Measurements from ENCODE around the gene PCP2. TPM values are rescaled to one million over a fixed set of nuclear protein-coding genes. Genes with fewer than 3 reads are reported as not detected.

Gene PCP2
- total RNA-seq, 1 donor from 2014 or later: 0.30 TPM

DNA sequence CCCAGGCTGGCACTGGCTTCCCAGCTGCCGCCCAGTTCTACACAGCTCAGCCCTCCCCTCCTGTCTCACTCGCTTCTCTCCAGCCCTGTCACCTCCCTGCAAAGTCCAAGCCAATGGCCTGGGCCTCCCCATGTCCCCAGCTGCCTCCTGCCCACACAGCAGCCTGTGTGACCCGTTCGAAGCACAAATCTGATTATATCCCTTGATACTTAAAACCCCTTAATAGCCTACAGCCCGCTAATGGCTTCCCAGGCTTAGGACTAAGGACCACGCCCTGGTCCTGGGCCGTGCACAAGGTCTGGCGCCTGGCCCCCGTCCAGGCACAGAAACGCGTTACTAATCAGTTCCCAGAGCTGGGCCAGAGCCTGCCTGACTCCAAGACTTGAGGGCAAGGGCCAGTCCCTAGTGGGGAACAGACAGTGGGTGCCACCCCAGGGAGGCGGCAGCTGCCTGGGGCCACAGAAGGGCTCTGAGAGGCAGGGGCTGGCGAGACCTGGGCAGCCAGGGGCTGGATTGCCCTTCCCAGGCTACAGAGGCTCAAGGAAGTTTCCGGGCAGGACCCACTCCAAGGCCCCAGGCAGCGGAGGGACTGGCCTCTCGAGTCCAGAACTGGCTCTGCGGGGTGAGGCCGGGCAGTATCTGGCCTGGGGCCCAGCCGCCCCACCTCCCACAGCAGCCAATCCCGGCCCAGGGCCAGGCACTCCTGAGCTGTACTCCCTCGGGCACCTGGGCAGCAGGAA, 14.6 kb downstream of the PCP2 start:
- DNase-seq (ENCODE audit: low read depth): peak; percentile 15

DNA sequence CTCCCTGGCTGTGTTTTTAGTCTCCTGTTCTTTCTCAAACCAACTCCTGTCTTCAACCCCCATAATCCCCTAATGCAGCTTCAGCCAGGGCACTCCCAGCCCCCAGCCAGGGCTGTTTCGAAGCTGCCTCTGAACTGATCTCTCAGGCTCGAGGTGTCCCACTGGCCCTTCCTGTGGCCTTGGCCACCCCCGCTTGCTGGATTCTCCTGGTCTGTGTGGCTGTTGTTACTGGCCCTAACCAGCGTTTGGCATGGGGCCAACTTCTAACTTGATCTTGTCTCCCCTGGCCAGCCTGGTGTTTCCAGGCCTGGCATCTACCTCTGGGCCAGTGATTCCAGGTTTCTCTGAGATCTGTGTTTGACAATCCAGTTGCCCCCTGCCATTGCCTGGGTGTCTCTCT, 15.2 kb downstream of the PCP2 start:
- DNase-seq (ENCODE audit: low read depth): no peak

DNA sequence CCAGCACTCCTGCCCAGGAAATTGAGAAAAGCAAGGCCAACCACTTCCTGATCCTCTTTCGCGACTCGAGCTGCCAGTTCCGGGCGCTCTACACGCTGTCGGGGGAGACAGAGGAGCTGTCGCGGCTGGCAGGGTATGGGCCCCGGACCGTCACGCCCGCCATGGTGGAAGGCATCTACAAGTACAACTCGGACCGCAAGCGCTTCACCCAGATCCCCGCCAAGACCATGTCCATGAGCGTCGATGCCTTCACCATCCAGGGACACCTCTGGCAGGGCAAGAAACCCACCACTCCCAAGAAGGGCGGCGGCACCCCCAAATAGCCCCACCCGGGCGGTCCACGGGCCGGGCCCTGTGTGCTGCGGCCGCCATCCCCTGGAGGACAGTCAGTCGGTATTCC, 15.8 kb downstream of the PCP2 start:
- no peak for DNase-seq (ENCODE audit: low read depth)

DNA sequence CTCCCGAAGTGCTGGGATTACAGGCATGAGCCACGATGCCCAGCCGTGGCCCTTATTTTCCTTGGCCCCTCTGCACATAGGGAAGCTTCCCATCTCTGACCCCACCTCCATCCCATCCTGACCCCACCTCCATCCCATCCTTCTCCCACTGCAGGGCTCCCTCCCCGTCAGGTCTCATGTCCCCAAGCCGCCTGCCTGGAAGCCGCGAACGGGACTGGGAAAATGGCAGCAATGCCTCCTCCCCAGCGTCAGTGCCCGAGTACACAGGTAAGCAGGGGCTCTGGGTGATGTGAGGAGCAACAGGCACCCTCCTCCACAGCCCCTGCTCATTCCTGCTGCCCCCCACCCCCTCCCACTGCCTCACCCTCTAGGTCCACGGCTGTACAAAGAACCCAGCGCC, 16.3 kb downstream of the PCP2 start:
- DNase-seq (ENCODE audit: low read depth): no peak

DNA sequence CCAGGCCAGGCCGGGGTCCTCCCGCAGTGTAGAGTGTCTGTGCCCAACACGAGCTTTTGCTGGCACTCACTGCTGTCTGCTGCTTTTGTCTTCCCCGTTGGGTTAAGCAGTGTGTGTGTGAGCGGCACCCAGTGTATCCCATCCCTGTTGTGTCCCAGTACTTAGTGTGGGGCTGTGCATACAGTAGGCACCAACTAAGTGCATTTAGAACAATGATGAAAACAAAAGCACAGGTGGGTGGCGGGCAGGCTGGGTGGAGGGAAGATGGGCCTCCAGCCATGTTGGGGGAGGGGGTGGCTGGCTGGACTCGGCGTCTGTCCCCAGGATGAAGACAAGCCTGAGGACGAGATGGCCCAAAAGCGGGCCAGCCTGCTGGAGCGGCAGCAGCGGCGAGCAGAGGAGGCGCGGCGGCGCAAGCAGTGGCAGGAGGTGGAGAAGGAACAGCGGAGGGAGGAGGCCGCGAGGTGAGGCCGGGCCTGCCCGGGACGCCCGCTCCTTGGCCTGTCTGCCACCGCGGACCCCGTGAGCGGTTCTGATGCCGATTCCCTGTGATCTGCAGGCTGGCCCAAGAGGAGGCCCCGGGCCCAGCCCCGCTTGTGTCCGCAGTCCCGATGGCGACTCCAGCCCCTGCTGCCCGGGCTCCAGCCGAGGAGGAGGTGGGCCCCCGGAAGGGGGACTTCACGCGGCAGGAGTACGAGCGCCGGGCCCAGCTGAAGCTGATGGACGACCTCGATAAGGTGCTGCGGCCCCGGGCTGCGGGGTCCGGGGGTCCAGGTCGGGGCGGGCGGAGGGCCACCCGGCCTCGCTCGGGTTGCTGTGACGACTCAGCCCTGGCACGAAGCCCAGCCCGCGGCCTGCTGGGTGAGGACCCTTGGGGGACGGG, 18.4 kb downstream of the PCP2 start:
- DNase-seq (ENCODE audit: low read depth): no peak

DNA sequence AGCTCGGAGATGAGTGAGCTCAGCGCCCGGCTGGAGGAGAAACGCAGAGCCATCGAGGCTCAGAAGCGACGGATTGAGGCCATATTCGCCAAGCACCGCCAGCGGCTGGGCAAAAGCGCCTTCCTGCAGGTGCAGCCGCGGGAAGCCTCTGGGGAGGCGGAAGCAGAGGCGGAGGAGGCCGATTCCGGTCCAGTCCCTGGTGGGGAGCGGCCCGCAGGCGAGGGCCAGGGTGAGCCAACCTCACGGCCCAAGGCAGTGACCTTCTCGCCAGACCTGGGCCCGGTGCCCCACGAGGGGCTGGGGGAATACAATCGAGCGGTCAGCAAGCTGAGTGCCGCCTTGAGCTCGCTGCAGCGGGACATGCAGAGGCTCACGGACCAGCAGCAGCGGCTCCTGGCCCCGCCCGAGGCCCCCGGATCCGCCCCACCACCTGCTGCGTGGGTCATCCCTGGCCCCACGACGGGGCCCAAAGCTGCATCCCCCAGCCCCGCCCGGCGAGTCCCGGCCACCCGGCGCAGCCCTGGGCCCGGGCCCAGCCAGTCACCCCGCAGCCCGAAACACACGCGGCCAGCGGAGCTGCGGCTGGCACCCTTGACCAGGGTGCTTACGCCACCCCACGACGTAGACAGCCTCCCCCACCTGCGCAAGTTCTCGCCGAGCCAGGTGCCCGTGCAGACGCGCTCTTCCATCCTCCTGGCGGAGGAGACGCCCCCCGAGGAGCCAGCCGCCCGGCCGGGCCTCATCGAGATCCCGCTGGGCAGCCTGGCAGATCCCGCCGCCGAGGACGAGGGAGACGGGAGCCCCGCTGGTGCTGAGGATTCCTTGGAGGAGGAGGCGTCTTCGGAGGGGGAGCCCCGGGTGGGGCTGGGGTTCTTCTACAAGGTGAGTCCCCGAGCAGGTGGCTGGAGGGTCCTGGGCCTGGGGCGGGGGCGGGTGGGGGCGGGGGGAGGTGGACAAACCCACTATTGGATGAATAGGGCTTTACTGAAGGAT, 20.9 kb downstream of the PCP2 start:
- no peak for DNase-seq (ENCODE audit: low read depth)

DNA sequence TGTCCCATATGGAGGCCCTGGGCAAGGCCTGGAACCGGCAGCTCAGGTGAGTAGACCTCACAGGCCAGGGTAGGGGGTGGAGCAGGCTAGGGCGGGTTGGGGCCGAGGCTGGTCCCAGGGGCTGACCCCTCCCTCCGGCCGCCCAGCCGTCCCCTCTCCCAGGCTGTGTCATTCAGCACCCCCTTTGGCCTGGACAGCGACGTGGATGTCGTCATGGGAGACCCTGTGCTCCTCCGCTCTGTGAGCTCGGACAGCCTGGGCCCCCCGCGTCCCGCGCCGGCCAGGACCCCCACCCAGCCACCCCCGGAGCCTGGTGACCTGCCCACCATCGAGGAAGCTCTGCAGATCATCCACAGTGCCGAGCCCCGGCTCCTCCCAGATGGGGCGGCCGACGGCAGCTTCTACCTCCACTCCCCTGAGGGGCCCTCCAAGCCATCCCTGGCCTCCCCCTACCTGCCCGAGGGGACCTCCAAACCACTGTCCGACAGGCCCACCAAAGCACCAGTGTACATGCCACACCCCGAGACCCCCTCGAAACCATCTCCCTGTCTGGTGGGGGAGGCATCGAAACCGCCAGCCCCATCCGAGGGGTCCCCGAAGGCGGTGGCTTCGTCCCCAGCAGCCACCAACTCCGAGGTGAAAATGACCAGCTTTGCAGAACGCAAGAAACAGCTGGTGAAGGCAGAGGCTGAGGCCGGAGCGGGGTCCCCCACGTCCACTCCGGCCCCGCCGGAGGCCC, 21.8 kb downstream of the PCP2 start:
- no peak for DNase-seq (ENCODE audit: low read depth)

DNA sequence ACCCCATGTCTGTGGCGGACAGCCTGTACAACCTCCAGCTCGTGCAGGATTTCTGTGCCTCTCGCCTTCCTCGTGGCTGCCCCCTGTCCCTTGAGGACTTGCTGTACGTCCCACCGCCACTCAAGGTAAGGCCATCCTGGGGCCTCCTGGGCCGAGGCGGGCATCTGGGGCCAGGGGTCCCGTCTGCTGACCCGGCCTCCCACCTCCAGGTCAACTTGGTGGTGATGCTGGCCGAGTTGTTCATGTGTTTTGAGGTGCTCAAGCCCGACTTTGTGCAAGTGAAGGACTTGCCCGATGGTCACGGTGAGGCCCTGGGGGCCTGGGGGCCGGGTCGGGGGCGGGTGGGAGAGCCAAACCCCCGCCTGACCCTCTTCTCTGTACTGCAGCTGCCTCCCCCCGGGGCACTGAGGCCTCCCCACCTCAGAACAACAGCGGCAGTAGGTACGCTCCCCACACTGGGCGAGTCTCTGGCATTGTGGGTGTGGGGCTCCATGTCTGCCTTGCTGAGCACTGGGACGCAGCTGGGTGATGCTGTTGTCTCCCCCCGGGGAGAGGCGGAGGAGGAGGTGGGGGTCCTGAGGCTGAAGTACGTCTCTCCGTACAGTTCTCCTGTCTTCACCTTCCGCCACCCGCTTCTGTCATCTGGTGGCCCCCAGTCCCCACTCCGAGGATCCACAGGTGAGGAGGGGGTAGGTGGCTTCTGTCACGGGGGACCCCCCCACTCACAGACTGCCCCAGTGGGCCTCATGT, 22.9 kb downstream of the PCP2 start:
- DNase-seq (ENCODE audit: low read depth): no peak

DNA sequence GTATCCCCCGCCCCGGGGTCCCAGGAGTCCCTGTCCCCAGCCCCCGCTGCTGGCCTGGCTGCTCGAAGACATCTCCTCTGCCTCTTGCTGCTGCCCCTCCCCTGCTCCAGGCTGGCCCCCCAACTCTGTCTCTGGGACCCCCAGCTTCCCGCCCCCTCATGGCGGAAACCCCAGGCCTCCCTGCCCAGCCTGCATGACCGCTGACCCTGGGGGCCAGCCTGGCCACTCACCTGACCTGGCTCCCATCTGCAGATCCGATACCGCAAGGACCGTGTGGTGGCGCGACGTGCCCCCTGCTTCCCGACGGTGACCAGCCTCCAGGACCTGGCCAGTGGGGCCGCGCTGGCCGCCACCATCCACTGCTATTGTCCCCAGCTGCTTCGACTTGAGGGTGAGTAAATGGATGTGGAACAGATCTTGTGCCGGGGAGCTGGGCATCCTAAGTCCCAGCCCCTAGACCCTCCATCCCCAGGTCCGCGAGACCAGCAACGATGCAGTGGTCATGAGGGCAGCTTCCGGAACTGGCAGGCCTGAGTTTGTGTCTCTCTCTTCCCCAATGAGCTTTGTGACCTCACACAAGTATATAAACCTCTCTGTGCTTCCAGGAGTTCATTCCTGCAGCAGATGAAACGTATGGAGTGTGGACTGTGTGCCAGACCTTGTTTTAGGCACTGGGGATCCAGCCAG, 25.5 kb downstream of the PCP2 start:
- DNase-seq (ENCODE audit: low read depth): no peak

DNA sequence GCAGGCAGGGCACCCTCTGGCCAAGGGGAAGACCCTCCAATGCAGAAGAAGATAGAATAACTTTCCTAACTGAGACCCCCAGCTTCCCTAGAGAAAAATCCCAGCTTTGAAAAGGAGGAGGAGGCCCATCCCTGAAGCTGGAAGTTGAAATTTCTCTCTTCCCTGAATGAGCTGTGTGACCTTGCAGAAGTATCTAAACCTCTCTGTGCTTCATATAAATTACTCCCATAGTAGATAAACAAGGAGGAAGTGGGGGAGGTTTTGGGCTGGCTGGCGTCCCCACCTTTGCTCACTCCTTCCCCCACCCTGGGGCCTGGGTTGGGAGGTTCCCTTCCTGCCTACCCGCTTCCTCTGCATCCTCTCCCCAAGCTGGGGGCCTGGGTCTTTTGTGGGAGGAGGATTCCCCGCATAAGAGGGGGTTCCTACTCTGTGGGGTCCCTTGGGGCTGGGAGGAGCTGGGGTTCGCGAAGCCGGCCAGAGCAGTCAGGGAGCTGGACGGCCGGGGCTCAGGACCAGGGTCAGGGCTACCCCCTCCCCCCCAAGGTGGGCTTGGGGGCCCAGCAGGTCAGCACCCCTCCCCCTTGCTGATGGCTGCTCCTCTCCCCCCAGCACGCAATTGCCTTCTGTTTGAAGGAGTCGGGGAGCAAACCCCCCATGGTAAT, 26.2 kb downstream of the PCP2 start:
- no peak for DNase-seq (ENCODE audit: low read depth)

DNA sequence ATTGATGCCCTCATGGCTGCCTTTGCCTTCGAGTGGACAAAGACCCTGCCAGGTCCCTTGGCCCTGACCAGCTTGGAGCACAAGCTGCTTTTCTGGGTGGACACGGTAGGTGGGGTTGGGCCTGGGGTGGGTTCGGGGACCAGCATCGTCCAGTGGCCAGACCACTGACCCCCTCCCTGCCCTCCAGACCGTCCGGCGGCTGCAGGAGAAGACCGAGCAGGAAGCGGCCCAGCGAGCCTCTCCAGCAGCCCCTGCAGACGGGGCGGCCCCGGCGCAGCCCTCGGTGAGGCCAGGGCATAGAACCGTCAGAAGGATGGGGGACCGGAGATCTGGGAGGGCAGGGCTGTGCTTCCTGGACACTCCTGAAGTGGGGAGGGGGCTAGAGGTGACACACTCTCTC, 27.2 kb downstream of the PCP2 start:
- no peak for DNase-seq (ENCODE audit: low read depth)

DNA sequence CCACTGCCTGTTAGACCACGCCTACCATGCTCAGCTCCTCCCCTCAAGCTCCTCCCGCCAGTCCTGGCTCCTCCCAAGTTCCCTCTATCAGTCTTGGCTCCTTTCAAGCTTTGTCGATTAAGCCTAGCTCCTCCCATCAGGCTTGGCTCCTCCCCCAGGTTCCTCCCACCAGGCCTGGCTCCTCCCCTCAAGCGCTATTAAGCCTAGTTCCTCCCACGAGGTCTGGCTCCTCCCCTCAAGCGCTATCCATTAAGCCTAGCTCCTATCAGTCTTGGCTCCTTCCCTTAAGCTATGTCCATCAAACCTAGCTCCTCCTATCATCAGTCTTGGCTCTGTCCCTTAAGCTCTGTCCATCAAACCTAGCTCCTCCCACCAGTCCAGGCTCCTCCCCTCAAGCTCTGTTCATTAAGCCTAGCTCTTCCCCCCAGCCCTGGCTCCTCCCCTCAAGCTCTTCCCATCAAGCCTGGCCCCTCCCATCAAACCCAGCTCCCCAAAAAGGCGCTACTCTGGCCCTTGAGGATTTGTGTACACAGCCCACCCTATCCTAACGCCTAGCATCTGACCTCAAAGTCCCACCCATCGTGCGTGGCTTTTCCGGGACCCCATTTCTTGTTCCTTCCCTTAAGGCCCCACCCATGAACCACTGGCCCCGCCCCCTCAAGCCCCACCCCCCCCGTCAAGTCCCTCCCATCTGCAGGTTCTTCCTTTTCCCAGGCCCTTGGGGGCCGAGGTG, 27.9 kb downstream of the PCP2 start:
- no peak for DNase-seq (ENCODE audit: low read depth)

DNA sequence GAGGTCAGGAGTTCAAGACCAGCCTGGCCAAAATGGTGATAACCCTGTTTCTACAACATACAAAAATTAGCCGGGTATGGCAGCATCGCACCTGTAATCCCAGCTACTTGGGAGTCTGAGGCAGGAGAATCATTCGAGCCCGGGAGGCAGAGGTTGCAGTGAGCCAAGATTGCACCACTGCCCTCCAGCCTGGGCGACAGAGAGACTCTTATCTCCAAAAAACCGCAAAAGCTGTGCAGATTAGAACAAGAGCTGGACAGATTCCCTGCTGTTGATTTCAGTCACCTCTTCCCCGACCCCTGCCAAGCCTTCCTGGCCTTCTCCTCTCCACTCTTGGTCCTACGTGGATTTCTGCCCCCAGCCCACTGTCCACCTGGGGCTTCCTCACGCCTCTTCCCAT, 29.6 kb downstream of the PCP2 start:
- no peak for DNase-seq (ENCODE audit: low read depth)

DNA sequence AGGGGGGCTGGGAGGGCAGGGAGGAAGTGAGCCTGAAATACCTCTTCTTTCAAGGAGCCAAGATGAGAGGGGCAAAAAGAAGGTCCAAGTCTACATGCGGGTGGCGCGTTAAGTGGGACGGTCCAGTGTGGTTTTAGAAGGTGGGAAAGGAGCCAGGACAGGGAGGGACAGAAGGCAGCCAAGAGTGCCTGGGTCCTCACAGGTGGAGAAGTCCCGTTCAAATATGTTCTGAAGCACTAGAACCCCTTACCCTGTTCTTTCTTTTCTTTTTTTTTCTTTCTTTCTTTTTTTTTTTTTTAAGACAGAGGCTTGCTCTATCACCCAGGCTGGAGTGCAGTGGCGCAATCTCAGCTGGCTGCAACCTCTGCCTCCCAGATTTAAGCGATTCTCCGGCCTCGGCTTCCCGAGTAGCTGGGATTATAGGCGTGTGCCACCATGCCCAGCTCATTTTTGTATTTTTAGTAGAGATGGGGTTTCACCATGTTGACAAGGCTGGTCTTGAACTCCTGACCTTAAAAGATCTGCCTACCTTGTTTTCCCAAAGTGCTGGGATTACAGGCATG, 30.5 kb downstream of the PCP2 start:
- no peak for DNase-seq (ENCODE audit: low read depth)

DNA sequence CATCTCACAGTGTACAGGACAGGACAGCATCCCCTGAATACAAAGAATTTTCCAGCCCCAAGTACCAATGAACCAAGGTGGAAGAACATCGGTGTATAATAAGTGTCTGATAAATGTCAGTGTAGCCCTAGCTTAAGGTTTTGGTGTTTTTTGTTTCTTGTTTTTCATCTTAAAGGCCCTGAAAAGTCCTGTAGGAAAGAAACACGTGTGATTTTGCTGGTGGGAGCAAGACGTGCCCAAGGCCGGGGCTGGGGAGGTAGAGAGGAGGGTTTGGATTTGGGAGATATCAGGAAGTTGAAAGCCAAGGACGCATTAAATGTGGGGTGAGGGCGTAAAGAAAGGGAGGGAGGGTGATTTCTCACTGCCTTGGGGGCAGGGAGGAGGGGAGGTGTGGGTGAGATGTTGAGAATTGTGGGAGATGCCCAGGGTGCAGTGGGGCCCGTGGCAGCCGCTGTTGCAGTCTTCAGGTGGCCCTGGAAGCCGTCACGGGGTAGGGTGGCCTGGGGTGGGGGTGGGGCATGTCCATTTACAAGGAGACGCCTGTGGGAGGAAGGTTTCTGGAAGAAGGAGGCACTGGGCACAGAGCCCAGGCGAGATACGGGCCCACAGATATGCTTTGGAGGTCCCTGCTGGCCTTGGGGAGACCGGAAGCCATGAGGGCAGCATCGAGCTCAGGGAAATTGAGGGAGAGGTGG, 31.1 kb downstream of the PCP2 start:
- no peak for DNase-seq (ENCODE audit: low read depth)

DNA sequence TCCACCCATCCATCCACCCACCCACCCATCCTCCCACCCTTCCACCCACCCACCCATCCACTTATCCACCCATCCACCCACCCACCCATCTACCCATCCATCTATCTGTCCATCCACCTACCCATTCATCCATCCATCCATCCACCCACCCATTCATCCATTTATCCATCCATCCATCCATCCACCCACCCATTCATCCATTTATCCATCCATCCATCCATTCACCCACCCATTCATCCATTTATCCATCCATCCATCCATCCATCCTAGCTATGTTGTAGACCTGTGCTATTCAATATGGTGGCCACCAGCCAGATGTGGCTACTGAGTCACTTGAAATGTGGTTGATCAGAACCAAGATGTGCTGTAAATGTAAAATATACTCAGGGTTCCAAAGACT, 32.8 kb downstream of the PCP2 start:
- no peak for DNase-seq (ENCODE audit: low read depth)

DNA sequence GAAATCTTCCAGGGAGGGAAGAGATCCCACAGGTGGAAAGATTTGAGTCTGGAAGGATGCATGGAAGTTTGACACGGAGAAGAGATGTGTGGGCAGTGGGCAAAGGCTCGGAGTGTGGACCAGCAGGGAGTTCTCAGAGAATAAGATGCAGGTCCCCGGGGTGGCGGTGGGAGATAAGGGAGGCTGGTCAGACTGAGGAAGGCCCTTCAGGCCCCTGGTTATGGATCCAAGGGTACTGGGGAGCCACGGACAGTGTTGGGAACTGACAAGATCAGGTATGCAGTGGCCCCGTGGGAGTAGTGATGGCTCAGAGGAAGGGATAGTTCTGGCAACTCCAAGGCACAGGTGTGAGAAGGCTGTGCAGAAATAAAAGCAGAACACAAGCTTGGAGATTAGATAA, 35.3 kb downstream of the PCP2 start:
- no peak for DNase-seq (ENCODE audit: low read depth)

DNA sequence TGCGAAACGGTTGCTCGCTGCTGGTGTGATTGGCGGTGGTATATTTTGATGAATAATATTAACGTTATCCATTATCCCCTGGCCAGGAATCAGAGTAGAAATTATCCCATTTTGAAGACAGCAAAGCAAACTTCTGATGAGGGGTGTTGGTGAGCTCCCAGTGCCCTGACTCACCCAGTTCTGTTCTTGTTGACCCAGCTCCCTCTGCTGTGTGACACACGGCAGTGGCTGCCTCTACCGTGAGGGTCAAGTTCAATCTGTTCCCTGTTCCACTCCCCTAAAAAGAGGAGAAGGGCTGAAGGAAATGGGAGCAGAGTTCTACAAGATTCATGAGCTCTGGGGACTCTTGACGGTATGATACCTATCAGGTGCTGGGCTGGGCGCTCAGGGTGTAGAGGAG, 35.8 kb downstream of the PCP2 start:
- DNase-seq (ENCODE audit: low read depth): no peak

Measured in renal cortical epithelial cell (primary cell).